ENCODE measurements around the gene GYPE.
"Not testable (repeated sequence)": the region's sequence is repeated elsewhere in the genome, so short reads cannot be mapped to it uniquely, and the experiment has no call there.

Gene GYPE

DNA sequence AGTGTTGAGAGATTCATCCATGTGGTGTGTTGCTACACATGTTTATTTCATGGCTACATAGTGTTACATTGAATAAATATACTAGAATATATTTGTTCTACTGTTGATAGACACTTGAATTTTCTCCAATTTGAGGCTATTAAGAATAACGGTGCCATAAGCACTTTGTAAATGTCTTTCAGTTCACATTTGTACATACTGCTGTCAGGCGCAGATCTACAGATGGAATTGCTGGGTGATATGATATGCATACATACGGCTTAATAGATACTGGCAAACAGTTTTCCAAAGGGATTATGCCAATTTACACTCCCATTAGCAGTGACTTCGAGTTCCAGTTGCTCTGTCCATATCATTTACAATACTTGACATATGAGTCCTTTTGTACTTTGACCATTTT is 33.5 kb upstream of the GYPE start:
- 100% methylated on average over 1 of the region's 4 CpGs for WGBS (ENCODE audit: insufficient coverage)
- H3K36me3 ChIP-seq (ENCODE audit: control insufficient read depth in 4 of 4, insufficient read depth in 4 of 4, low read length in 3 of 4); H3K4me3 ChIP-seq (ENCODE audit: control insufficient read depth in 1 of 7, extremely low read depth in 1 of 7, insufficient read depth in 4 of 7, low read depth in 2 of 7, low read length in 6 of 7); H3K27me3 ChIP-seq (replicated peaks in 2 of 5; ENCODE audit: control insufficient read depth in 4 of 5, insufficient read depth in 5 of 5, low read length in 4 of 5); H3K27ac ChIP-seq (ENCODE audit: insufficient read depth in 1 of 2, low read depth in 1 of 2, low read length in 2 of 2, poor library complexity in 1 of 2, severe bottlenecking in 2 of 2); CTCF ChIA-PET; POLR2A ChIA-PET; H3K9me3 ChIP-seq (ENCODE audit: control extremely low read depth in 1 of 5, control insufficient read depth in 4 of 5, insufficient read depth in 2 of 5, low read depth in 1 of 5, low read length in 4 of 5); H3K4me1 ChIP-seq (ENCODE audit: control extremely low read depth in 1 of 4, control insufficient read depth in 4 of 4, insufficient read depth in 4 of 4, low read length in 3 of 4); DNase-seq: not testable (repeated sequence)

DNA sequence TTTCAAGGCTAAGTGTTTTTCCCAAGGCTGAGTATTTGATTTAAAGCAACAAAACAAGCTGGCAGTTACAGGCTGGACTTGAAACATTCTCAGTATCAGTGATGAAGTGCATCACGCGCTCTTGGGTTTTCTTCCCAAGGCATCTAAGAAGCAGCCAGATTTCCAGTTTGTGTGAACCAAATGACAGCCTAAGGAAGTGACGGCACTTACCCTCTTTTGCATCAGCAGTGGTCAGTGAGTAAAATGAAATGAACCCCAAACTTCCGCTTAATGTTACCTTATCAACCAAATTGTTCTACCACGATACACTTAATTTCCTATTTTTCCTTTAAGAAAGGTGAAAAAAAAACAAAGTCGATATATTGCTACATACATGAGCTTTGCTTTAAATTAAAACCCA is 15.8 kb upstream of the GYPE start:
- H3K27me3 ChIP-seq (replicated peaks in 2 of 5; ENCODE audit: control insufficient read depth in 4 of 5, insufficient read depth in 5 of 5, low read length in 4 of 5): no peaks in the 10 kb centered on the region
- CTCF ChIA-PET: interaction anchor here (0.6 kb wide), 1 partner anchor 353 kb away, joined by 3 read pairs; no protein-coding TSS in a partner anchor
- H3K36me3 ChIP-seq (ENCODE audit: control insufficient read depth in 4 of 4, insufficient read depth in 4 of 4, low read length in 3 of 4): no peaks in the 10 kb centered on the region
- H3K27ac ChIP-seq (ENCODE audit: insufficient read depth in 1 of 2, low read depth in 1 of 2, low read length in 2 of 2, poor library complexity in 1 of 2, severe bottlenecking in 2 of 2): no peak overlapping the region
- peak overlapping the region in 3 of 7 experiments; percentile 30 to 52 (median 48) for H3K4me3 ChIP-seq (ENCODE audit: control insufficient read depth in 1 of 7, extremely low read depth in 1 of 7, insufficient read depth in 4 of 7, low read depth in 2 of 7, low read length in 6 of 7)
- POLR2A ChIA-PET: no interaction called here
- 13% methylated on average over 3 of the region's 6 CpGs for WGBS (ENCODE audit: insufficient coverage)
- H3K4me1 ChIP-seq (ENCODE audit: control extremely low read depth in 1 of 4, control insufficient read depth in 4 of 4, insufficient read depth in 4 of 4, low read length in 3 of 4): peaks cover 0 to 26% (median 21%) of the 10 kb centered on the region in 4 experiments
- peak; percentile 80 to 90 (median 86) for DNase-seq
- H3K9me3 ChIP-seq (ENCODE audit: control extremely low read depth in 1 of 5, control insufficient read depth in 4 of 5, insufficient read depth in 2 of 5, low read depth in 1 of 5, low read length in 4 of 5): no peaks in the 10 kb centered on the region

DNA sequence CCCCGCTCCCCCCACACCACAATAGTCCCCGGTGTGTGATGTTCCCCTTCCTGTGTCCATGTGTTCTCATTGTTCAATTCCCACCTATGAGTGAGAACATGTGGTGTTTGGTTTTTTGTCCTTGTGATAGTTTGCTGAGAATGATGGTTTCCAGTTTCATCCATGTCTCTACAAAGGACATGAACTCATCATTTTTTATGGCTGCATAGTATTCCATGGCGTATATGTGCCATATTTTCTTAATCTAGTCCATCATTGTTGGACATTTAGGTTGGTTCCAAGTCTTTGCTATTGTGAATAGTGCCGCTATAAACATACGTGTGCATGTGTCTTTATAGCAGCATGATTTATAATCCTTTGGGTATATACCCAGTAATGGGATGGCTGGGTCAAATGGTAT is 11.1 kb upstream of the GYPE start:
- H3K4me1 ChIP-seq (ENCODE audit: control extremely low read depth in 1 of 4, control insufficient read depth in 4 of 4, insufficient read depth in 4 of 4, low read length in 3 of 4): peaks cover 0 to 20% (median 15%) of the 10 kb centered on the region in 4 experiments
- DNase-seq; H3K9me3 ChIP-seq (ENCODE audit: control extremely low read depth in 1 of 5, control insufficient read depth in 4 of 5, insufficient read depth in 2 of 5, low read depth in 1 of 5, low read length in 4 of 5); H3K27ac ChIP-seq (ENCODE audit: insufficient read depth in 1 of 2, low read depth in 1 of 2, low read length in 2 of 2, poor library complexity in 1 of 2, severe bottlenecking in 2 of 2); H3K36me3 ChIP-seq (ENCODE audit: control insufficient read depth in 4 of 4, insufficient read depth in 4 of 4, low read length in 3 of 4); POLR2A ChIA-PET; CTCF ChIA-PET; H3K27me3 ChIP-seq (replicated peaks in 2 of 5; ENCODE audit: control insufficient read depth in 4 of 5, insufficient read depth in 5 of 5, low read length in 4 of 5); H3K4me3 ChIP-seq (ENCODE audit: control insufficient read depth in 1 of 7, extremely low read depth in 1 of 7, insufficient read depth in 4 of 7, low read depth in 2 of 7, low read length in 6 of 7): not testable (repeated sequence)
- no CpG with 5 or more reads among the region's 5 CpGs for WGBS (ENCODE audit: insufficient coverage)

DNA sequence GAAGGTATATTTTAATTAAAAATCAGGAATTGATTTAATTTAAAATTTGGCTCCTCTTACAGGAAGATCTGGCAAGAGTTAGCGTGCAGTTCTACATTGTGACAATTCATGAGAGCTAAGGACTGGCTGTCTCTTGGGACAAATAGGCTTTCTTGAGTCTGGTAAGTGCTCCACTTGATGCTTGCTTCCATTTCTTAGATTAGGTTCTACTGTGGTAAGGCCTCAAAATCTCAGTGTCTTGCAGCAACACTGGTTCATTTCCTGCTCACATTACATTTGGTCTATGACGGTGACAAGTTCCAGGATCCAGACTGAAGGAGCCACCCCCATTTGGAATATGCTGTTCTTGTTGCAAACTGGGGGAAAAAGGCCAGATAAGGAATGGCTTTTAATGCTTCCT is 7.1 kb upstream of the GYPE start:
- POLR2A ChIA-PET; H3K36me3 ChIP-seq (ENCODE audit: control insufficient read depth in 4 of 4, insufficient read depth in 4 of 4, low read length in 3 of 4); H3K27me3 ChIP-seq (replicated peaks in 2 of 5; ENCODE audit: control insufficient read depth in 4 of 5, insufficient read depth in 5 of 5, low read length in 4 of 5); H3K4me1 ChIP-seq (ENCODE audit: control extremely low read depth in 1 of 4, control insufficient read depth in 4 of 4, insufficient read depth in 4 of 4, low read length in 3 of 4); DNase-seq; CTCF ChIA-PET; H3K9me3 ChIP-seq (ENCODE audit: control extremely low read depth in 1 of 5, control insufficient read depth in 4 of 5, insufficient read depth in 2 of 5, low read depth in 1 of 5, low read length in 4 of 5): not testable (repeated sequence)
- Histone ChIP-seq H3K4me3 (ENCODE audit: control insufficient read depth in 1 of 7, extremely low read depth in 1 of 7, insufficient read depth in 4 of 7, low read depth in 2 of 7, low read length in 6 of 7) (peak overlapping the region in 6 of 7 experiments; percentile 56 to 78 (median 70)), H3K27ac (ENCODE audit: insufficient read depth in 1 of 2, low read depth in 1 of 2, low read length in 2 of 2, poor library complexity in 1 of 2, severe bottlenecking in 2 of 2) (peak overlapping the region in 1 of 2 experiments; percentile 70)
- 40% methylated on average over 1 of the region's 2 CpGs for WGBS (ENCODE audit: insufficient coverage)

DNA sequence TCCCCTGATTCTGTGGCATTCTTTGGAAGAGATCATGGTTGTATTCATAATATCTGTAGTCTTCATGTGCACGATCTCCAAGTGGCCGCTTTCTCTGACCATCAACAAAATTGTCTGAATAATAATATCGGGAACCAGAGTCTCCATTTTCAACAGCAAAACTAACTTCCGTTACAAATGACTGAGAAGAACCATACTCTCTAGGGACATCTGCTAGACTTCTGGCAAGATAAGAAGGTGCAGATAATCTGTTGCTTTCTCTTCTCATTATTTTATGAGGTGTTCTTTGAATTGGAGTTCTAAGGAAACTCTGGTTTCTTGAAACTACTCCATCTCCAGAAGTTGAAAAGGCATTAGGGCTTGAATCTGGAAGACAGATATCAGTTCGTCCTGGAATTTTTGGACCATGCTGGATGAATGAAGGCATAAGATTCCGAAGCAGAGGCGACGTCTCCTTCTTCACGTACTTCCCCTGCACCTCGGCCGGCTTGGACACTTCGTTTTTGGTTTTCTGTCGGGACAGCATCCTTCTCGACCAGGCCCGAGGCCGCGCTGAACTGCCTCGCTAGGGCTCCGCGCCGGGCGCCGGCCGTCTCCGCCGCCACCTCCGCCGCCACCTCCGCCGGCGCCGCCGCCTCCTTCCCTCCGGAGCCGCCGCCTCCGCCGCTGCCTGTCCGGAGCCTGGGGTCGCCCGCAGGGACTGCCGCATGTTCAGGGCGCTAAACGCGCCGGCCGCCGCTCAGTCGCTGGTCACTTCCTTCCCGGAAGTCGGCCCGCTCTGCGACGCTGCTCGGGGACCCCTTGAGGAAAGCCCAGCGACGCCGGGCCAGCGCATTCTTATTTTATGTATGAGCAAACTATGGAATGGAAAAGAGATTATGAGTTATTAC is 6.4 kb upstream of the GYPE start:
- POLR2A ChIA-PET; H3K27me3 ChIP-seq (replicated peaks in 2 of 5; ENCODE audit: control insufficient read depth in 4 of 5, insufficient read depth in 5 of 5, low read length in 4 of 5); H3K36me3 ChIP-seq (ENCODE audit: control insufficient read depth in 4 of 4, insufficient read depth in 4 of 4, low read length in 3 of 4); CTCF ChIA-PET; H3K4me1 ChIP-seq (ENCODE audit: control extremely low read depth in 1 of 4, control insufficient read depth in 4 of 4, insufficient read depth in 4 of 4, low read length in 3 of 4); H3K9me3 ChIP-seq (ENCODE audit: control extremely low read depth in 1 of 5, control insufficient read depth in 4 of 5, insufficient read depth in 2 of 5, low read depth in 1 of 5, low read length in 4 of 5): not testable (repeated sequence)
- 28% methylated on average over 53 of the region's 59 CpGs for WGBS (ENCODE audit: insufficient coverage)
- peak; percentile 29 to 69 (median 53) for DNase-seq
- peak overlapping the region; percentile 52 to 78 (median 70) for H3K4me3 ChIP-seq (ENCODE audit: control insufficient read depth in 1 of 7, extremely low read depth in 1 of 7, insufficient read depth in 4 of 7, low read depth in 2 of 7, low read length in 6 of 7)
- H3K27ac ChIP-seq (ENCODE audit: insufficient read depth in 1 of 2, low read depth in 1 of 2, low read length in 2 of 2, poor library complexity in 1 of 2, severe bottlenecking in 2 of 2): peak overlapping the region in 1 of 2 experiments; percentile 70

DNA sequence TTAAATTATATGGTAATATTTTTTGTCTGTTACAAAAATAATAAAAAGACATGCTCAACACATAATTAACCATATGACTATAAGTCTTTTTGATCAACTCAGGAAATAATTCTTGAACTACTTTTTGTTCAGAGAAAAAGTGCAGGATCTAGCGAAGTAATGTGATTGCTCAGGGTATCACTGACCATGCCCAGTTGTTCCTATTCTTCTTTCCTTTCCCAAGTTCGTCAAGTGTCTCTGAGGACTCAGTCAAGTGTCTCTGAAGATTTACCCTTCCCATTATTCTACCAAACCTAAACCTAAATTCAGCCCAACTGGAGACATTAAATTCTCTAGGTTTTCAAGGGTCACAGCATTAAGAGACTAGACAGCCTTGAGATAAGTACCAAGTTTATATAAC is 5.5 kb upstream of the GYPE start:
- H3K27me3 ChIP-seq (replicated peaks in 2 of 5; ENCODE audit: control insufficient read depth in 4 of 5, insufficient read depth in 5 of 5, low read length in 4 of 5); H3K4me1 ChIP-seq (ENCODE audit: control extremely low read depth in 1 of 4, control insufficient read depth in 4 of 4, insufficient read depth in 4 of 4, low read length in 3 of 4); CTCF ChIA-PET; DNase-seq; POLR2A ChIA-PET; H3K9me3 ChIP-seq (ENCODE audit: control extremely low read depth in 1 of 5, control insufficient read depth in 4 of 5, insufficient read depth in 2 of 5, low read depth in 1 of 5, low read length in 4 of 5); H3K36me3 ChIP-seq (ENCODE audit: control insufficient read depth in 4 of 4, insufficient read depth in 4 of 4, low read length in 3 of 4); H3K27ac ChIP-seq (ENCODE audit: insufficient read depth in 1 of 2, low read depth in 1 of 2, low read length in 2 of 2, poor library complexity in 1 of 2, severe bottlenecking in 2 of 2): not testable (repeated sequence)
- 0% methylated on average over 1 of the region's 2 CpGs for WGBS (ENCODE audit: insufficient coverage)
- peak overlapping the region in 6 of 7 experiments; percentile 37 to 78 (median 60) for H3K4me3 ChIP-seq (ENCODE audit: control insufficient read depth in 1 of 7, extremely low read depth in 1 of 7, insufficient read depth in 4 of 7, low read depth in 2 of 7, low read length in 6 of 7)

DNA sequence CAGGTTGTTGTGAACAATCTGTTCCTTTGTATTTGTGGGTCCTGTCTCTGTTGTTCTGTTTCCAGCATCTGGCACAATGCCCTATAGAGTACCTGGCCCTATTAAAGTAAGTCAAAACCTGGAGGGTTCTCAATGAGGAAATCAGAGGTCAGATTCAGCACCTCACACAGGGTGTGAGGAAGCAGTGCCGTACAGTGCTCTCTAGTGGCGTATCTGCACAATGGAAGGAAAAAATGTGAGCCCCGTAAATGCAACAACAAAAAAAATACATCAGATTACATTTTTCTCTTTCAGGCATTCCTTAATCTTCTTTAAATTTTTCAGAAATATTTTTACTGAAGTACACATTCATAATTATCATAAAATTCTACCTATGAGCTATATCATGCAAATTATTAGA is 2.5 kb upstream of the GYPE start:
- H3K27me3 ChIP-seq (replicated peaks in 2 of 5; ENCODE audit: control insufficient read depth in 4 of 5, insufficient read depth in 5 of 5, low read length in 4 of 5); H3K4me3 ChIP-seq (ENCODE audit: control insufficient read depth in 1 of 7, extremely low read depth in 1 of 7, insufficient read depth in 4 of 7, low read depth in 2 of 7, low read length in 6 of 7); H3K36me3 ChIP-seq (ENCODE audit: control insufficient read depth in 4 of 4, insufficient read depth in 4 of 4, low read length in 3 of 4); H3K9me3 ChIP-seq (ENCODE audit: control extremely low read depth in 1 of 5, control insufficient read depth in 4 of 5, insufficient read depth in 2 of 5, low read depth in 1 of 5, low read length in 4 of 5); H3K4me1 ChIP-seq (ENCODE audit: control extremely low read depth in 1 of 4, control insufficient read depth in 4 of 4, insufficient read depth in 4 of 4, low read length in 3 of 4); POLR2A ChIA-PET; H3K27ac ChIP-seq (ENCODE audit: insufficient read depth in 1 of 2, low read depth in 1 of 2, low read length in 2 of 2, poor library complexity in 1 of 2, severe bottlenecking in 2 of 2): not testable (repeated sequence)
- WGBS (ENCODE audit: insufficient coverage): 0% methylated on average over 2 of the region's 3 CpGs
- peak; percentile 52 to 67 (median 62) for DNase-seq
- CTCF ChIA-PET: interaction anchor here (0.7 kb wide), 1 partner anchor 135 kb away, joined by 3 read pairs; no protein-coding TSS in a partner anchor

Measured in common myeloid progenitor, CD34-positive (primary cell).